Measurements from ENCODE around the gene CLIP4.

Gene CLIP4

DNA sequence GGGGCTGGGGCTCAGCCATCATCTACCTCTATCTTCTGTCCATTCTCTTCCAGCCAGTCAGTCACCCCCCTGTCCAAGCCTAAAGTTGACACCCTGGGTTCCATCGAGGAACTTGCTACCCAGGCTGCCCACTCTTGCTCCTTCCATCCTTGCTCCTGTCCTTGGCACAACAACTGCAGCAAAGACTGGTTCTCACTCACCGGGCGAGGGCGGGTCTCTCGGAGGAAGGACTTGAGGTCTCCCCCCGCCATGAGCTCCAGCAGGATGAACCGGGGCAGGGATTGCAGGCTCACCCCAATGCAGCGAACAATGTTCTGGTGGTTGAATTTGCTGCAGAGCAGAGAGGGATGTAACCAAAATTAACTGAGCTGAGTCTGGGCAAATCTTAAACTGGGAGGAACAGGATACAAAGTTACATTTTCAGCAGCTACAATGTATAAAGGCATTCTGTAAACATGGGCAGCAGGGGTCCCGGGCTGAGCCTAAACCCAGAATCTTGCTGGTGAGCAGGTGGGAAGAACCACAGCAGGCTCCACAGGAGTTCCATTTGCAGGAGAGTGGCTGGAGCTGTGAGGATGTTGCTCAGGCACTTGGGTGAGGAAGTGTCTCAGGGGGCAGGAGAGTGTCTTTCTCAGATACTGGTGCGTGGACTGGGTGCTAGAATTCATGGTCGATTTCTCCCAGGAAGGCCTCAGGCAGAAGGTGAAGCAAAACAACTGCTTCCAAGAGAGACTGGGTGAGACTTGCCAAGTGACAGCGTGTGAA is 105.5 kb downstream of the CLIP4 start:
- DNase-seq (ENCODE audit: low read depth, low spot score), result no peak

DNA sequence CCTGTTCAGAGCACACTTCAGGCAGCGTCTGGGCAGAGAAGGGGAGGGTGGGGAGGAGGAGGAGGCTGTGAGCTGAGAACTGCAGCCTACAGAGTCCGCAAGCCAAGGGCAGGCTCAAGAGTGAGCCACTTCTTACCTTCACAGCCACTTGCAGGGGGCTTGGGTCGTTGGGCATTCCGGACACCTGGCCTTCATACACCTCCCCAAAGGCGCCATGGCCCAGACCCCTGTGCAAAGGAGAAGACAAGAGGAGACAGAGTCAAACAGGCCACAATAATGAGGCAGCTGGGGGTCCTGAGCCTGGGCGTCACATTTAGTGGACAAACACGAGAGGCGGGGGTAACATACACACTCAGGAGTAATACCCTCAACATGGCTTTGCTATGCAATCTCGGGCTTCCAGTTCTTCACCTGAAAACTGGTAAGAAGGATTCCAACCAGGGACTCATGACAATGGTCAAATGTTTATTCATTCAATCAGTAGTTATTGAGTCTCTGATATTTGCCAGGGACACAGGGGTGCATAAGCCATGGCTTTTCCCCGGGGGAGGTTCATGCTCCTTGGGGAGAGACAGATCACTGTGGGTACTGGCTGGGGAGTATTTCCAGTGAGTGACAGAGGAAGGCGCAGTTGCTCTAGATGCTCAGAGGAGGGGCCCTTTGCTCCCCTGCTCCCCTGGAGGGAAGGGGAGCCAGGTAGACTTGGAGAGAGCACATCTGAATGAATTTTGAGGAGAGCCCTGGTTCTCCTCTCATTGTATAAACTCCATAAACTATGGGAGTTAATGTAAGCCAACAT is 107.4 kb downstream of the CLIP4 start:
- DNase-seq (ENCODE audit: low read depth, low spot score), result no peak

- DNase-seq (ENCODE audit: low read depth, low spot score), result no peak
Observed at GRCh38 chr2:29223257-29223656, 108.0 kb downstream of the CLIP4 start.

DNA sequence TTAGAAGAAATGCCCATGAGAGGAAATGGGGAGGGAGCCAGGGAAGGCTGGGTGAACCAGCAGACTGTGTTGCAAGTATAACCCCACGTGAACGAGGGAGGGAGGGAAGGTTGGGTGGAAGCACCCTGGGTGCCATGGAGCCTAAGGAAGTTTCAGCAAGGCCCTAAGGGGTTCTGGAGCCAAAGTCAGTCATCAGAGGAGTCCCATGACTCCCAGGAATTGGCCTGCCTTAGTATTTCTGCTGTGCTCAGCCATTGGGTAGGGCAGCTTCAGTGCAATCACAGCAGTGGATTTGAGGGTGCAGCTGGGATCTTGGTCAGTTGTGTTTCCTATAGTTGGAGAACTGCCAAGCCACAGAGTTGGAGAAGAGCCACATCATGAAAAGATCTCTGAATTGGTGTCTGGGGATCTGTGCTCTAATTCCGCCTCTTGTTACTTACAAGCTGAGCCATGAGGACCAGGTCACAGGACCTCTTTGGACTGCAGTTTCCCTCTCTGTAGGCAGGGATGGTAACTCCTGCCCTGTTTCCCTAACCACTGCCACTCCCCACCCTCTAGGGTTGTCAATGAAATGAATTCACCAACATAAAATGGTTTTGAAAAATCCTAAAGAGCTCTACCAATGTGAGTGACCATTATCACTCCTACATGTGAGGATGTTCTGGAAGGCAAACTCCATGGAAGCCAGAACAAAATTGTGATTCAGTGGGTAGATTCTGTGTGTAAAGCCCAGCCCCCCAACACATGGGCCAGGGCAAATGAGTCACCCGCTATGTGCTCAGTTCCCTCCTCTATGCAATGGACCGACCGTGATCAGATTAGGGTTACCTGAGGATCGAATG is 108.9 kb downstream of the CLIP4 start:
- no peak for DNase-seq (ENCODE audit: low read depth, low spot score)

DNA sequence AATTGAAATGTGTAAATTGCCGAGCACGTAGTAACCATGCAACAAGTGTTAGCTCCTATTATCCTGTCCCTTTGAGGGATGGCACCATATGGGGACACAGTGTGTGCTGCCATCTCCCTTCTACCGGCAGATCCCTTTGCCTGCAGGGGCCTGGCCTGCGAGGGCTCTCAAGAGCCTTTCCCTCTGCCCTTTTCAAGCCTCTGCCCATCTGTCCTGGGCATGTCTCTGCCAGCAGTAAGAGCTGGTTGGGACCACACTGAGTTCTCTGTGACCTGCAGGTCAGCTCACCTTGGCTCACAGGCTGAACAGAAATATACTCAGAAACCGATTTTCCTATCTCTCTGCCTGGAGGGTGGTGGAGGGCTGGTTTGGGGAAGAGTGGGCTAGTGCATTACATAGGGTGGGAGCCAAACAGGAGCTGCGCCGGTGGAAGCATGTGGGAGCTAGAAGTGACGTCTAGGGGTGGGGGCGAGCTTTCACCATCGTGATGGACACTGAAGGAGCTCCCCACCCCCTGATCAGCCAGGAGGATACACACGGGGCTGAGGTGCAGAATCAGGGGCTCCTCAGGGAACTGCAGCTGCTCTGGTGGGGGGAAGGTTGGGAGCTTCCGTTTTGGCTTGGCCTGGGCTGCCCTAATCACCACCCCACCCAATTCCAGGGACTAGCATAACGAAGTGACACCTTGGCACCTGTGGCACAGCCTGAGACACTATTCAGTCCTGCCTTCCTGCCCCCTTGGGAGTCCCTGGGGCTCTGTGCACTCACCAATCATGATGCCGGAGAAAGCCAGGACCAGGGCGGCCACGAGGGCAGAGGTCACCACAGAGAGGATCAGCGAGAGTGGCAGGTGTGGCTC is 109.7 kb downstream of the CLIP4 start:
- DNase-seq (ENCODE audit: low read depth, low spot score), result no peak

DNA sequence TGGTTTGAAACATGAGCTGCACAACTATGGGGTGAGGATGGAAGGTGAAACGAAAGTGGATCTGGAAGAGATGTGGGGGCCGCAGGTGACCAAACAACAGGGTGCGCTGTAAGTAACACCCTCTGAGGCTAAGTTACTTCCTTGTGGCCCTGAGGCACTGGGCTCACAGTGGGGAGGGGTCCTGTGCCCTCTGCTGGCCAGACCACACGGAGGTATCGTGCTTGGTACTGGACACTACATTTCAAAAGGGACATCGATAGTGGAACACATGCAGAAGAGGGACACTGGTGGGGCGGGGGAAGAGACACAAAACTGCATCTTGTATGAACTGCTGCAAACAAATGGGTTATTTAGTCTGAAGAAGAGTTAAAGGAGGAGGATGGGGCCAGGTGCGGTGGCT is 110.6 kb downstream of the CLIP4 start:
- DNase-seq (ENCODE audit: low read depth, low spot score), result no peak

- DNase-seq (ENCODE audit: low read depth, low spot score), result no peak
Observed at GRCh38 chr2:29226375-29226774, 111.2 kb downstream of the CLIP4 start.

GRCh38 chr2:29226808-29227207 is 111.6 kb downstream of the CLIP4 start:
- DNase-seq (ENCODE audit: low read depth, low spot score), result no peak

DNA sequence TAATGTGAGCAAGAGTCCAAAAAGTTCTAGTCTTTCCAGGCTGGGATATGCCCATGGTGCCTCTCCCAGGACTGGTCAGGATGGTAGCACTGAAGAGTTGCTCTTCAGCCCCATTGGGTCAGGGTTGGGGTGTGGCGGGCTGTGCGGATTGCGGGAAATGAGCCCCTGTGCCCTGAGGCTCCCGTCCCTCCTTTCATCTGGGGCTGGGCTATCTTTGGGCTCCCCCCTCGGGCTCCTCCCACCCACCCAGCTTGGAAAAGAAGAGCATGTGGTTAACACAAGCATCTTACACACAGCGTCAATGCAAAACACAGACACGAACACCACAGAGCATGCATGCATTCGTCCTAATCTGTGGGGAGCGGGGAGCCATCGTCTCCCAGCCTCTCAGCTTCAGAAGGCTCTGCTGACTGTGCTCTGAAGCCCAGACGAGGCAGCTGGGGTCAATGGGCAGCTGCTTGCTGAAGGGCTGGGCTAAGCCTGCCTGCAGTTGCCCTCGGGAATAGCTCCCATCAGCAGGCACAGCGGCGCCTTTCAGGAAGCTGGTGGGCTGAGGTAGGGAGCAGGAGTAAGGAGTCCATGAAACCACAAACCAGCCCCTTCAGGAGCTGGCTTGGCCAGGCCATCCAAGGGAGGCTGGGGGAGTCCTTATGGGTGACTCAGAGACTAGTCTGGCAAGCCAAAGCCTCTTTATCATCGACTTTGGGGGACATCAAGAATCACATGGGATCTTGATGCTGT is 112.9 kb downstream of the CLIP4 start:
- no peak for DNase-seq (ENCODE audit: low read depth, low spot score)

- DNase-seq (ENCODE audit: low read depth, low spot score), result no peak
Observed at GRCh38 chr2:29228947-29229346, 113.7 kb downstream of the CLIP4 start.

GRCh38 chr2:29229640-29230039 is 114.4 kb downstream of the CLIP4 start:
- no peak for DNase-seq (ENCODE audit: low read depth, low spot score)

DNA sequence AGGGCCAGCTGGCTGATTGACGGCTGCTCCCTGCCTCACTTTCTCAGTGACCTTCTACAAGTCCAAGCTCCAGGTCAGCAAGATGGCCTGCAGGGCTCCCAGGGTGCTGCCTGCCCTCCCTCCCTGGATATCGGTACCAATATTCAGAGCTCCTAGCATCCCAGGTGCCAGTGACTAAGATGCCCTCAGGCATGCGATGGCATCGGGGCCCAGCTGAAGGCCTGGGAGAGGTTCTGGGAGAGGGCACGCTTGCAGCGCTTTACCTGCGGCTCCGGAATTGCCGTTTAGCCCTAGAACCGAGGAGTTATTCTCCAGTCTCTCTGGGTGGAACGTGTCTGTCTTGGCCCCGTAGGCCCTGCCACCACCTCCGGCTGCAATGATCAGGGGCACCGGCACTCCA is 116.8 kb downstream of the CLIP4 start:
- DNase-seq (ENCODE audit: low read depth, low spot score), result no peak

GRCh38 chr2:29233428-29233827 is 118.2 kb downstream of the CLIP4 start:
- DNase-seq (ENCODE audit: low read depth, low spot score), result no peak

- DNase-seq (ENCODE audit: low read depth, low spot score), result no peak
Observed at GRCh38 chr2:29235411-29235810, 120.2 kb downstream of the CLIP4 start.

DNA sequence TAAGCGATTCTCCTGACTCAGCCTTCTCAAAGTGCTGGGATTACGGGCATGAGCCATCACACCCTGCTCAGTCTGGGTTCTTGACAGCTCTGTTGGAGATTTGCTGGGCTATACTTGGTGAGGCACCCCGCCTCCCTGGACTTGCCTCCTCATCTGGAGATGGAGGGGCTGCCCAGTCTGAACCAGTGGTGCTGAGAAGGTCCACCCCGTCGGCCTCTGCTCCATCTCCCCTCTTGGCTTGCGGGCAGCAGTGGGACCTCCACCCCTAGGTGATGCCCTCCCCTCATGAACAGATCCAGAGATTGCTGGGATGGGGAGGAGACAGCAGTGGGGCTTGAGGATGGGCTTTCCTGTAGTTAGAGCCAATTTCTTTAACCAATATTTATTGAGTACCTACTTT is 120.9 kb downstream of the CLIP4 start:
- no peak for DNase-seq (ENCODE audit: low read depth, low spot score)

GRCh38 chr2:29238497-29238896 is 123.3 kb downstream of the CLIP4 start:
- no peak for DNase-seq (ENCODE audit: low read depth, low spot score)

Measured in activated CD4-positive, CD25-positive, alpha-beta regulatory T cell treated with anti-CD3 and anti-CD28 coated beads, Interleukin-2, amount 50 U/mL, for 16 hours (primary cell).